Measurements from ENCODE around the gene CCL20.

The CCL20 gene

DNA sequence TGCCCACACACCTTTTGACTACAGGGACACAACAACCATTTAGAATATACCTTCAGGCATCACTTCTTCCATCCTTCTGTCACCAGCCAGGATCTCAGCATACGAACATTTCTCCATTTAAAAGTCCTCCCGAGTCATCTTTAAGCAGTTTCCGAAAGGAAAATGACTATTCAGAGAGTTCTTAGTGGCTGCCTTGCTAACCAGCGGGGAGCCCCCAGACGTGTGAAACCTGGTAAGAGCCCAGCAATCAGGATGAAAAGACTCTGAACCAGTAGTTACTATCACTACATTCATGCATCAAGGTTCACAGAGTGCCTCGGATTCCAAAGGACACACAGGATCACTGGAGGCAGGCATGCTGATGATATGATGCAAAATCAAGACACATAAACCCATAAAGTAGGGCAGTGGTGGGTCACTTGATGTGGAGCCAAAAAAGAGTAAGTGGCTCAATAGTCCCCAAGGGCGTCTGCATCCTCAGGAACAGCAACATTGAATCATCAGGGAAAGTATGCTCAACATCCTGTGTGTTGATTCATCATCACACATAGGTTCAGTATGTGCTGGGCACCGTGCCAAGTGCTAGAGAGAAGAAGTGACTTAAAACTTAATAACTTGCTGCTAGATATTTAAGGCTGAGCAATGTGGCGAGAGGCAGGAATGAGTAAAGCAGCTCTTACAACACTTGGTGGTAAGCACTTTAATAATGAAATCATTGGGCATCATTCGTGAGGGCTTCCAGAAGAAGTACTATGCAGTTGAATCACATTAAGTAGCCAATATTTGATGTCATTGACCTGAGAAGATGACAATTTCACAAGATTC, 4.4 kb downstream of the CCL20 start:
- peak; percentile 70 for DNase-seq
- H3K27me3 Mint-ChIP-seq: peaks cover 22% of the 10 kb centered on the region
- no peaks in the 10 kb centered on the region for H3K9me3 Mint-ChIP-seq
- H3K36me3 Mint-ChIP-seq (ENCODE audit: low read depth): peaks cover 2% of the 10 kb centered on the region
- H3K4me1 Mint-ChIP-seq (ENCODE audit: low read depth): peaks cover 37% of the 10 kb centered on the region
- peak overlapping the region; percentile 95 for H3K27ac Mint-ChIP-seq
- peak overlapping the region; percentile 32 for H3K4me3 Mint-ChIP-seq

- peak overlapping the region; percentile 95 for H3K27ac Mint-ChIP-seq
- H3K27me3 Mint-ChIP-seq: peaks cover 17% of the 10 kb centered on the region
- H3K4me3 Mint-ChIP-seq: no peak overlapping the region
- peaks cover 31% of the 10 kb centered on the region for H3K4me1 Mint-ChIP-seq (ENCODE audit: low read depth)
- no peaks in the 10 kb centered on the region for H3K9me3 Mint-ChIP-seq
- DNase-seq: no peak
- peaks cover 2% of the 10 kb centered on the region for H3K36me3 Mint-ChIP-seq (ENCODE audit: low read depth)
Measured at GRCh38 chr2:227818675-227819397, 5.2 kb downstream of the CCL20 start.

DNA sequence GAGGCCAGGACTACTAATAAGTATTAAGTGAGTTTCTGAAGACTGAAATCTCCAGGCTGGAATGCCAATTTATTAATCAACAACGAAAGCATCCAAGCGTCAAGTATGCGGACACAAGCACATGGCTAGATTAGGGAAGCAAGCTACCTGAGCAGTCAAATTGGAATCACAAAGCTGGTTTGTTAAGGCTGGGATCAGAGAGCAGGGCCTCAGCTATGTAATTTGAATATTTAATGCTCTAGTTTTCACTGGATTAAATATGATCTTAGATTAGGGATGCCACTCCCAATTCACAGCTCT, 5.7 kb downstream of the CCL20 start:
- peaks cover 12% of the 10 kb centered on the region for H3K27me3 Mint-ChIP-seq

DNA sequence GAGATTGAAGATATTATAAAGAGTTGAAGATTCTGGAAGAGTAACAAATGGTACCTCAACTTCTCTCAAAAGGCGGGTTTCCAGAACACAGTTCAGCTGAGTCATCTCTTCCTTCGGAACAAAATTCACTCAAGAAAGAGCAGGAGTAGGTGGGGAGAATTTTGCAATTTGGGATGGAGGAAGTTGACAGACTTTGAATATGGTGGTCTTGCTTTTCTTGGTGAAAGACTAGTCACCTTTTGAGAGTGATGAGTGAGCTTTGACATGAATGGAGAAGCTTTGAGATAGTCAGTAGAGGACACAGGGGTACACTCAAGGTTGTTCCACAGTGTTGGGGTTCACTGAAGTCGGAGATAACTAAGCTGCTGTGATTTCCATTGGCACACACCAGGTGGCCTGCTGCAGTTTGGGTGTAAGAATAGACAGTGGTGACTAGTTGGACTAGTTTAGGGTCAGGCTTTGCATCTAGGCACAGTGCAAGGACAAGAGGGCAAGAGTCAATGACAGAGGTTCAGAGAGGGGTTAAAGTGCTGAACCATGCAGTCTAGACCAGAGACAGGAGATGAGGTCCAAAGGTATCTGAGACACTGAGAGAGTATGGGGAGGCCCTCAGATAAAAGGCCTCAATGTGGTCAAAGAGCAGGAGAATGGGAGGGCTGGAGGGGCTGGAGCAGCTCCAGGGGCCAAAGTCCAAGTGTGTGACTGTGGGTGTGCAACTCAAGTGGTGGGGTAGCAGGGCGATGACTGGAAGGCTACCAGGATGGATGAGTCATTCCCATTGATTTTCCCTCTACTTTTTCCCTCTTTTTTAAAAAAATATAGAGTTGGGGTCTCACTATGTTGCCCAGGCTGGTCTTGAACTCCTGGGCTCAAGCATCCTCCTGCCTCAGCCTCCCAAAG, 7.7 kb downstream of the CCL20 start:
- Mint-ChIP-seq H3K36me3 (ENCODE audit: low read depth) (peaks cover under 1% of the 10 kb centered on the region), H3K9me3 (peaks cover 2% of the 10 kb centered on the region), H3K27ac (no peak overlapping the region), H3K27me3 (peaks cover 8% of the 10 kb centered on the region), H3K4me3 (no peak overlapping the region), H3K4me1 (ENCODE audit: low read depth) (peaks cover 33% of the 10 kb centered on the region)
- DNase-seq: no peak

More for the DNA sequence above, 5.7 kb downstream of the CCL20 start:
- Mint-ChIP-seq H3K27ac (peak overlapping the region; percentile 95), H3K4me3 (no peak overlapping the region), H3K4me1 (ENCODE audit: low read depth) (peaks cover 28% of the 10 kb centered on the region), H3K9me3 (no peaks in the 10 kb centered on the region), H3K36me3 (ENCODE audit: low read depth) (peaks cover 2% of the 10 kb centered on the region)
- no peak for DNase-seq

DNA sequence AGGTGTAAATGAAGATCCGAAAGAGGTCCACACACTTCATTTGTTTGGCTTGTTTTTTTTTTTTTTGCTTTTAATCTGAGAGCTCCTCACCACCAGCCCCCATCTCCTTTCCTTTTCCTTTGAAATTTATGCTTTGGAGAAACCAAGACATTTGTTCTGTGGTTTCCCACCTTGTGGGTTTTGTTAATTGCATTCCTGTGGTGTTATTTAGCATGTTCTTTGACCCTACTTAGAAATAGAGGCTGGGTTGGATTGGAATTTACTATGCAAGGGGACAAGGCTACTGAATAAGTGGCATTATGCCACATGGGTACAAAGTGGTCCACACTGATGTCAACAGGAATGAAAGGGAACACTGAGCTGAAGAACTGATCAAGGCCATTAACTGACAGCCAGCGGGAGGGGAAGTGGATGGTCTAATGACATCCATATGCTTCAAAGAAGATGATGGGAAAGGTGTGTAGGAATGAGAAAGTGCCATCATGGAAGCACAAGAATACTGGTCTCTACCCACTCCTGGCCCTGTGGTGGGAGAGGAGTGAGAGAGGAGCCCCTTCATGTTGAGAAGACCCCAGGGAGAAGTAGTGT, 8.9 kb downstream of the CCL20 start:
- Mint-ChIP-seq H3K36me3 (ENCODE audit: low read depth) (no peaks in the 10 kb centered on the region), H3K9me3 (peaks cover 2% of the 10 kb centered on the region), H3K4me3 (no peak overlapping the region), H3K27me3 (peaks cover 8% of the 10 kb centered on the region), H3K27ac (no peak overlapping the region), H3K4me1 (ENCODE audit: low read depth) (peaks cover 31% of the 10 kb centered on the region)
- no peak for DNase-seq

DNA sequence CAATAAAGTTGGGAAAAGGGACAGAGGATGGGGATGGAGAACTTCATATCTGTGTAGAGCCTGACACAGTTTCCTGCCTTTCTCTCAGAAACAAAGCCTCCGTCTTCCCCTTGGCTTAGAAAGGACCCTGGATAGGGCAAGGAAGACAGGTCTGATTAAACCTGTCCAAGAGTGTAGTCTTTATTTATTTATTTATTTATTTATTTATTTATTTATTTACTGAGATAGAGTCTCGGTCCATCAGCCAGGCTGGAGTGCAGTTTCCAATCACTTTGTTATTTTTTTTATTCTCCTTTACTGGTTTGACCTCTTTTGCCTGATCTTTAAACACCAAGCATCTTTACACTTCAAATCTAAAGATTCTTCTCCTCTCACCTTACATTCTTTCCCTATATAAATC, 10.3 kb downstream of the CCL20 start:
- peaks cover 2% of the 10 kb centered on the region for H3K9me3 Mint-ChIP-seq
- H3K4me1 Mint-ChIP-seq (ENCODE audit: low read depth): peaks cover 17% of the 10 kb centered on the region
- no peak overlapping the region for H3K27ac Mint-ChIP-seq
- DNase-seq: no peak
- no peak overlapping the region for H3K4me3 Mint-ChIP-seq
- H3K27me3 Mint-ChIP-seq: peaks cover 8% of the 10 kb centered on the region
- no peaks in the 10 kb centered on the region for H3K36me3 Mint-ChIP-seq (ENCODE audit: low read depth)

DNA sequence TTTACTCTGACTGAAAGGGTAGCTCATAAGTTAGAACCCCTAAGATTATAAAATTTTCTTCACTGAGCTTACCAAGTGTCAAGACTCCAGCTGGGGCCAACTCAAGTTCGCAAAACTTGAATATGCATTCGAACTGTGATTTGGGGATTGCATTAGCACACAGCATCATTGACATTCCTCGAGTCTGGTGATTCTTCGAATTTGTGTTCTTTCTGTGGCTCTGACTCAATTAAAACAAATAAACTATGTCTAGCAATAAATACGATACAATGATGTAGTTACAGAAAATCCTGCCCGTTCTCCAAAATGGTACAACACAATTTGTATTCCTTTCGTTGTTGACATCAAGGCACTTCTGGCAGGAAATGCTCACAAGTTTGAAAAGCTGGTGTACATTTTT, 11.1 kb downstream of the CCL20 start:
- no peak for DNase-seq
- peaks cover 2% of the 10 kb centered on the region for H3K9me3 Mint-ChIP-seq
- peaks cover 13% of the 10 kb centered on the region for H3K4me1 Mint-ChIP-seq (ENCODE audit: low read depth)
- no peaks in the 10 kb centered on the region for H3K36me3 Mint-ChIP-seq (ENCODE audit: low read depth)
- no peak overlapping the region for H3K4me3 Mint-ChIP-seq
- peaks cover 8% of the 10 kb centered on the region for H3K27me3 Mint-ChIP-seq
- no peak overlapping the region for H3K27ac Mint-ChIP-seq

- H3K27me3 Mint-ChIP-seq: peaks cover 3% of the 10 kb centered on the region
- no peak overlapping the region for H3K4me3 Mint-ChIP-seq
Measured at GRCh38 chr2:227826019-227826521, 12.4 kb downstream of the CCL20 start.

DNA sequence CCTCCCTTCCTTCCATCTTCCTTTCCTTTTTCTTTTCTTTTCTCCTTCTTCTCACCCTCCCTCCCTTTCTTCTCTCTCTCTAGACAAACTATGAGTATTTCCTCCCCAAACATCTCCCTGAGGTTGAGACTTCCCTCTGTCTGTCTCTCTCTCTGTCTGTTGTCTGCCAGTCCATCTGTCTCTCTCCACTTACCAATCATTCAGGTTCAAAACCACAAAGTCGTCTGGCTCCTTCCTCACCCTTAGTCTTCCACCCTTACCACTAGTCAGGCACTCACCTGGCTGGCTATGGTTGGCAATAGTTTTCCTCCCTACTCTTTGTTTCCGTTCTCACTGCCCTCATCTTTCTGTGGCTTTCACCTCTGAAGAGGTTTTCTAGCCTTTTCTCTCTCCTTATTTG, 12.9 kb downstream of the CCL20 start:
- Mint-ChIP-seq H3K27me3 (no peaks in the 10 kb centered on the region), H3K9me3 (peaks cover 2% of the 10 kb centered on the region), H3K4me1 (ENCODE audit: low read depth) (peaks cover 9% of the 10 kb centered on the region), H3K27ac (peak overlapping the region; percentile 13), H3K4me3 (no peak overlapping the region), H3K36me3 (ENCODE audit: low read depth) (no peaks in the 10 kb centered on the region)
- no peak for DNase-seq

More at GRCh38 chr2:227826019-227826521, 12.4 kb downstream of the CCL20 start:
- peaks cover 9% of the 10 kb centered on the region for H3K4me1 Mint-ChIP-seq (ENCODE audit: low read depth)
- peaks cover 2% of the 10 kb centered on the region for H3K9me3 Mint-ChIP-seq
- H3K27ac Mint-ChIP-seq: peak overlapping the region; percentile 23
- no peaks in the 10 kb centered on the region for H3K36me3 Mint-ChIP-seq (ENCODE audit: low read depth)
- no peak for DNase-seq

DNA sequence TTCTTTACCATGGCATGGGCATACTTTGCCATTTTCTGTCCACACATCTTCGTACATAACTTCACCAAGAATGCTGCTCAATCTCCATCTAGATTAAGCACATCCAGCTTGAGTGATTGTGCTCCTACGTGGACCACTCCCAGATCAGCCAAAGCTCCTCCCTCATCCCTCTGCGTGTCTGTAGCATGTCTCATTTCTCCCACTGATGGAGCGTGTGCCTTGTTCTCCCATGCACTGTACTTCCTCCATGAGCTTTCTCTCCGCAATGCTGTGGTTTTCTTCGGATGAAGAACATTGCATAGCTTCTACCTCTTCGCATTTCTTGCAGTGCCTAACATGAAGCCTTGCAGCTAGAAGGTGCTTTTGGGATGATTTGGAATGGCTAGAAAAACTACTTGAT, 13.5 kb downstream of the CCL20 start:
- no peak overlapping the region for H3K27ac Mint-ChIP-seq
- peaks cover 9% of the 10 kb centered on the region for H3K4me1 Mint-ChIP-seq (ENCODE audit: low read depth)
- no peak overlapping the region for H3K4me3 Mint-ChIP-seq
- no peaks in the 10 kb centered on the region for H3K36me3 Mint-ChIP-seq (ENCODE audit: low read depth)
- H3K9me3 Mint-ChIP-seq: peaks cover 2% of the 10 kb centered on the region
- no peaks in the 10 kb centered on the region for H3K27me3 Mint-ChIP-seq
- no peak for DNase-seq

DNA sequence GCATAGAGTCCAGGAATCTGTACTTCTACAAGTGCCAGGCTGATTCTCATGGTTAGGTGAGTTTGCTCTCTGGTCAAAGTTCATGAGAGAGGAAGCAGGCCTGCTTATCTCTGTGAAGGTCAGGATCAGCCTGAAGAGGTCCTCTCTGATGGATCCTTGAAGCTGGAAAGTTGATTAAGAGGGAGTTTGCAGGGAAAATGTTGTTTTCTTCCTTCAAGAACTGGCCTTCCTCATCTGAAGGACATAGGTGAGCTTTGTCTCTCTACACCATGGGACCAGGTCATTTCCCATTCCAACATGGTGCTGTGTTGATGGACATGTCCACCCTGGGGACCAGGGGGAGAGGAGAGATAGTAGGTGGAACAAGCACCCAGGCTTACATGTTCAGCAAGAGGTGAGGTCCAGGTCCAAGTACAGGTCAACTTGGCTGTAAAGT, 14.9 kb downstream of the CCL20 start:
- no peak overlapping the region for H3K27ac Mint-ChIP-seq
- H3K4me3 Mint-ChIP-seq: no peak overlapping the region
- no peaks in the 10 kb centered on the region for H3K36me3 Mint-ChIP-seq (ENCODE audit: low read depth)
- DNase-seq: no peak
- peaks cover 9% of the 10 kb centered on the region for H3K4me1 Mint-ChIP-seq (ENCODE audit: low read depth)
- no peaks in the 10 kb centered on the region for H3K27me3 Mint-ChIP-seq
- H3K9me3 Mint-ChIP-seq: peaks cover 2% of the 10 kb centered on the region

DNA sequence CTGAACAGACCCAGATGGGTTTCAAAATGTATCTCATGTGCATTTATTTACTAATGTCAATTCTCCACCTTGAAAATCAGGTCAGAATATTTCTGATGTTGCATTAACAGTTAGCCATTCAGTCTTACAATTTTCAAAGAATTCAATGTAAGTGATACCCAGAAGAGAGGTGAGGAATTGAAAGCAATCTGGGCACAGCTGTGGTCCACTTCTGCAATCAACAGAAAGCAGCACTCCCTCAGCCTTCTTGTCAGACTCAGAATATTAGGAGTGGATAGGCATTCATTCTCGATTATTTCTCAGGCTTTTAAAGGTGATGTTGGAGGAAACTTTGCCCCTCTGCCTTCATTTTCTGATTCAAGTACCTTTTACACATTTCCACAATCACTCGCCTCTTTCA, 15.7 kb downstream of the CCL20 start:
- no peak overlapping the region for H3K27ac Mint-ChIP-seq
- no peak overlapping the region for H3K4me3 Mint-ChIP-seq
- H3K9me3 Mint-ChIP-seq: peaks cover 2% of the 10 kb centered on the region
- H3K4me1 Mint-ChIP-seq (ENCODE audit: low read depth): peaks cover 9% of the 10 kb centered on the region
- H3K36me3 Mint-ChIP-seq (ENCODE audit: low read depth): no peaks in the 10 kb centered on the region
- no peak for DNase-seq
- no peaks in the 10 kb centered on the region for H3K27me3 Mint-ChIP-seq

DNA sequence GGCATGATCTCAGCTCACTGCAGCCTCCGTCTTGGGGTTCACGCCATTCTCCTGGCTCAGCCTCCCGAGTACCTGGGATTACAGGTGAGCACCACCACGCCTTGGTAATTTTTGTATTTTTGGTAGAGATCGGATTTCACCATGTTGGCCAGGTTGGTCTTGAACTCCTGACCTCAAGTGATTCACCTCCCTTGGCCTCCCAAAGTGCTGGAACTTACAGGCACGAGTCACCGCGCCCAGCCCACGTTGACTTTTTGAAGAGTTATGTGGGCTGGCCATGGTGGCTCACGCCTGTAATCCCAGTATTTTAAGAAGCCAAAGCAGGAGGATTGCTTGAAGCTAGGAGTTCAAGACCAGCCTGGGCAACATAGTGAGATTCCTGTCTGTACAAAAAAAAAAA, 20.8 kb downstream of the CCL20 start:
- Mint-ChIP-seq H3K4me1 (ENCODE audit: low read depth) (no peaks in the 10 kb centered on the region), H3K9me3 (no peaks in the 10 kb centered on the region), H3K4me3 (no peak overlapping the region), H3K27me3 (peaks cover 6% of the 10 kb centered on the region), H3K36me3 (ENCODE audit: low read depth) (no peaks in the 10 kb centered on the region), H3K27ac (no peak overlapping the region)
- DNase-seq: no peak

Data from activated T-cell treated with anti-CD3 and anti-CD28 coated beads, Interleukin-2, amount 50 U/mL, for 24 hours (primary cell).